Breast epithelium (tissue), 3 donors: Measurements from ENCODE around the gene OAS1.

Experiments
- CTCF ChIP-seq, 3 donors: fragments of 450-650 bp; IDR thresholded peaks; one replicate each; pipeline ENCODE4 v1.5.1; 2016 to 2017; ENCODE audit warnings: antibody characterized with exemption in 3 of 3, mild to moderate bottlenecking in 3 of 3, moderate library complexity in 3 of 3
- POLR2A ChIP-seq: fragments of 450-650 bp; IDR thresholded peaks from one replicate; pipeline ENCODE4 v1.6.1; 2016; ENCODE audit warnings: antibody characterized with exemption, mild to moderate bottlenecking, moderate library complexity

- TF ChIP-seq CTCF (IDR thresholded peaks at IDR 0.05) (no peak), POLR2A (no peak)
Measured at GRCh38 chr12:112962561-112962960, 55.8 kb downstream of the OAS1 start.
